NB4 (cell line): ENCODE data around the gene DDAH1.

Source experiments
- DNase-seq: peaks from one replicate; pipeline ENCODE4 v3.0.0; 2010; ENCODE audit warnings: low read depth
- H3K4me3 ChIP-seq: one replicate; pipeline ENCODE4 v1.5.1; 2011; ENCODE audit warnings: mild to moderate bottlenecking, low read depth, low read length, moderate library complexity
- CTCF ChIP-seq: IDR thresholded peaks from one replicate; pipeline ENCODE4 v1.5.1; 2012; ENCODE audit warnings: low read depth, low read length
- MAX ChIP-seq: IDR thresholded peaks from 2 replicates; pipeline ENCODE4 v1.6.1; 2011; ENCODE audit warnings: low read depth, low read length
- MYC ChIP-seq: IDR thresholded peaks from 2 replicates; pipeline ENCODE4 v1.6.1; 2011; ENCODE audit warnings: low read depth, low read length
- POLR2A ChIP-seq: IDR thresholded peaks from 2 replicates; pipeline ENCODE4 v1.6.1; 2011; ENCODE audit warnings: mild to moderate bottlenecking; ENCODE audit not compliant: insufficient read length; ENCODE audit errors: extremely low read depth

Gene DDAH1

DNA sequence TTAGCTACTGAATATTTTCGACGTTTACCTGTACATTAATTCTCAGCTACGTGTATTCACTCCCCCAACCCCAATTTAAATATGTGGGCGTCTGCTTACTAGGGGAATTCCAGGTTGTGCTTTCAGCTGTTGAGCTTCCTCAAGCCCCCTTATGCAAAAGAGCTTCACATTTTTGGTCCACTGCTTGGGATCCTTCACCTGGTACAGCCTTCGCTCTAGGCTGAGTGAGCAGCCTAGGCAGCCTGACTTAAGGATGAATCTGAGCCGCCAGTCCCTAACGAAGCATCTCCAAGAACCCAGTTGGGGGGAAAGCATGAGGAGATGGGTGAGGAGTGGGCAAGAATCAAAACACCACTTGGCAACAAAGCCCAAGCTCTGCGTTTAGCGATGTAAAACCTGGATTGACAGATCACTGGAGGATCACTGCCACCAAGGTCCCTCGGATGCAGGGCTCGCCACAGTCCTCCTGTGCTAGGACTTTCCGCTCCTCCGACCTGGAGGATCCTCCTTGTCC is 189.2 kb downstream of the DDAH1 start:
- H3K4me3 ChIP-seq, result peak overlapping the region; percentile 99
- DNase-seq, result no peak
- TF ChIP-seq POLR2A (no peak), CTCF (no peak), MYC (no peak), MAX (no peak)

GRCh38 chr1:85274969-85275453 is 189.9 kb downstream of the DDAH1 start:
- peak overlapping the region; percentile 99 for H3K4me3 ChIP-seq
- DNase-seq, result peak; percentile 33
- no peak for TF ChIP-seq CTCF
- no peak for TF ChIP-seq MYC
- TF ChIP-seq POLR2A, result no peak
- no peak for TF ChIP-seq MAX

GRCh38 chr1:85273397-85273796 is 191.6 kb downstream of the DDAH1 start:
- DNase-seq, result no peak
- no peak overlapping the region for H3K4me3 ChIP-seq
- TF ChIP-seq MYC, result no peak
- no peak for TF ChIP-seq MAX
- TF ChIP-seq POLR2A, result no peak
- TF ChIP-seq CTCF, result no peak

DNA sequence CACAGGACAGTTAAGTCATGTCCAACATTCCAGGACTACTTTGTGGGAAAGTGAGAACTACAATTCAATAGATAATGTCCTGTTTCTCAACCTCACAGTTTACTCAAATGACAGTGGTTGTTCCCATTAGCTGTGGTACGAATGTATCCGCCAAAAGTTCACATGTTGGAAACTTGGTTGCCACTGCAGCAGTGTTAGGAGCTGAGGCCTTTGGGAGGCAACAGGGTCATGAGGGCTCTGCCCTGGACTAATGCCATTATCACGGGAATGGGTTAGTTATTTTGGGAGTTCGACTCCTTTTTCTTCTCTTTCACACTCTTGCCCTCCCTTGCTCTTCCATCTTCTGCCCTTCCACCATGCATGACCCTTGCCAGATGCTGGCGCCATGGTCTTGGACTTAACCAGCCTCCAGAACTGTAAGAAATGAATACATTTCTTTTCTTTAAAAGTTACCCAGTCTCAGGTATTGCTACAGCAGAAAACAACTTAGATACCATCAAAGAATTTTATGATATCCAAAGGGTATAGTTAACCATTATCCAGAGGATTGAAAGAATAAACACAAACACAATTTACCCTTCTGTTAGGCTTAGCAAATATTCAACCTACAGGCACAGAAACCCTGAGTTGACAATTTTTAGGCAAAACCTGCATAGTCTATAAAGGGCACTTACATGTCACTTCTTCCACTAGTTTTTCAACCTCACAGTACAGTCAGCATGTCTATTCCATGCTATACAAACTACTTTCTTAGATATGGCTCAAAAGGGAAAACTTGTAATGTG is 196.0 kb downstream of the DDAH1 start:
- H3K4me3 ChIP-seq, result no peak overlapping the region
- TF ChIP-seq CTCF (no peak), POLR2A (no peak), MYC (no peak), MAX (no peak)
- DNase-seq, result no peak
